Muscle of leg (tissue), 11 donors: Measurements from ENCODE around the gene KIRREL3. TPM values are rescaled to one million over a fixed set of nuclear protein-coding genes. Genes with fewer than 3 reads are reported as not detected.

ENCODE experiments used
- DNase-seq: peaks from one replicate; pipeline ENCODE4 v3.0.0; 2013
- H3K27ac ChIP-seq: one replicate; pipeline ENCODE4 v1.5.1; 2013; ENCODE audit warnings: mild to moderate bottlenecking, low read length, control low read depth
- H3K27me3 ChIP-seq: one replicate; pipeline ENCODE4 v1.6.1; 2013; ENCODE audit warnings: low read length; ENCODE audit not compliant: control insufficient read depth, insufficient read depth
- H3K36me3 ChIP-seq: one replicate; pipeline ENCODE4 v1.6.1; 2013; ENCODE audit warnings: low read length; ENCODE audit not compliant: control insufficient read depth, insufficient read depth
- H3K4me1 ChIP-seq: one replicate; pipeline ENCODE4 v1.6.1; 2013; ENCODE audit warnings: low read length; ENCODE audit not compliant: control insufficient read depth, insufficient read depth
- H3K4me3 ChIP-seq: one replicate; pipeline ENCODE4 v1.5.1; 2013; ENCODE audit warnings: low read length, control low read depth
- H3K9me3 ChIP-seq: replicated peaks from 2 replicates; pipeline ENCODE4 v1.6.1; 2013; ENCODE audit warnings: low read depth, low read length; ENCODE audit not compliant: control insufficient read depth
- WGBS: methylation state at CpG from one replicate; pipeline ENCODE4 v1.1.5; 2013; ENCODE audit warnings: missing lambda C conversion rate; ENCODE audit not compliant: insufficient coverage; 5-methylcytosine and 5-hydroxymethylcytosine counted together
- polyA plus RNA-seq, 8 donors: library from polyadenylated mRNA; unstranded; fragments of 120-200 nt; gene quantifications; one replicate each; pipeline versions ENCODE4 v1.2.1 to v1.2.3, GENCODE V29; 2013; ENCODE audit warnings: inconsistent platforms in 1 of 8, low replicate concordance in 1 of 8; ENCODE audit not compliant: insufficient read length in 8 of 8, insufficient read depth in 1 of 8
- total RNA-seq: library from RNA; stranded (reverse); fragments of 120-200 nt; gene quantifications from one replicate; pipeline ENCODE4 v1.2.4, GENCODE V29; 2013

KIRREL3 gene
- total and polyA plus RNA-seq, 9 donors: 0.27 to 1.8 (median 0.93) TPM

GRCh38 chr11:126607374-126607773, 393.2 kb downstream of the KIRREL3 start:
- Histone ChIP-seq H3K9me3 (no peaks in the 10 kb centered on the region), H3K4me3 (no peak overlapping the region), H3K36me3 (no peaks in the 10 kb centered on the region), H3K27ac (no peak overlapping the region), H3K27me3 (peaks cover 35% of the 10 kb centered on the region), H3K4me1 (peaks cover 9% of the 10 kb centered on the region)
- WGBS: no CpG with 5 or more reads among the region's 8 CpGs
- DNase-seq: peak; percentile 80

- DNase-seq: no peak
- peaks cover 37% of the 10 kb centered on the region for H3K27me3 ChIP-seq
These were observed 394.1 kb downstream of the KIRREL3 start for GRCh38 chr11:126606484-126606883.

GRCh38 chr11:126604461-126604860, 396.1 kb downstream of the KIRREL3 start:
- no peak for DNase-seq
- WGBS: 92% methylated on average over 2 of the region's 7 CpGs
- no peak overlapping the region for H3K4me3 ChIP-seq
- no peak overlapping the region for H3K27ac ChIP-seq
- H3K36me3 ChIP-seq: no peaks in the 10 kb centered on the region
- peaks cover 31% of the 10 kb centered on the region for H3K27me3 ChIP-seq
- no peaks in the 10 kb centered on the region for H3K9me3 ChIP-seq
- H3K4me1 ChIP-seq: peaks cover 11% of the 10 kb centered on the region

More at GRCh38 chr11:126606484-126606883, 394.1 kb downstream of the KIRREL3 start:
- H3K36me3 ChIP-seq: no peaks in the 10 kb centered on the region
- no peaks in the 10 kb centered on the region for H3K9me3 ChIP-seq
- no peak overlapping the region for H3K27ac ChIP-seq
- H3K4me1 ChIP-seq: peaks cover 9% of the 10 kb centered on the region
- H3K4me3 ChIP-seq: no peak overlapping the region
- 70% methylated on average over 3 of the region's 4 CpGs for WGBS

GRCh38 chr11:126603486-126603885, 397.1 kb downstream of the KIRREL3 start:
- H3K9me3 ChIP-seq: no peaks in the 10 kb centered on the region
- H3K27ac ChIP-seq: no peak overlapping the region
- 97% methylated on average over 3 of the region's 6 CpGs for WGBS

GRCh38 chr11:126602993-126603392, 397.6 kb downstream of the KIRREL3 start:
- no peak overlapping the region for H3K4me3 ChIP-seq
- no peaks in the 10 kb centered on the region for H3K36me3 ChIP-seq
- peaks cover 24% of the 10 kb centered on the region for H3K27me3 ChIP-seq
- peaks cover 3% of the 10 kb centered on the region for H3K9me3 ChIP-seq
- WGBS: 88% methylated on average over 4 of the region's 6 CpGs
- H3K27ac ChIP-seq: no peak overlapping the region
- DNase-seq: no peak
- H3K4me1 ChIP-seq: peaks cover 11% of the 10 kb centered on the region

More at GRCh38 chr11:126603486-126603885, 397.1 kb downstream of the KIRREL3 start:
- H3K36me3 ChIP-seq: no peaks in the 10 kb centered on the region
- peaks cover 28% of the 10 kb centered on the region for H3K27me3 ChIP-seq
- peaks cover 11% of the 10 kb centered on the region for H3K4me1 ChIP-seq
- H3K4me3 ChIP-seq: no peak overlapping the region
- DNase-seq: no peak

DNA sequence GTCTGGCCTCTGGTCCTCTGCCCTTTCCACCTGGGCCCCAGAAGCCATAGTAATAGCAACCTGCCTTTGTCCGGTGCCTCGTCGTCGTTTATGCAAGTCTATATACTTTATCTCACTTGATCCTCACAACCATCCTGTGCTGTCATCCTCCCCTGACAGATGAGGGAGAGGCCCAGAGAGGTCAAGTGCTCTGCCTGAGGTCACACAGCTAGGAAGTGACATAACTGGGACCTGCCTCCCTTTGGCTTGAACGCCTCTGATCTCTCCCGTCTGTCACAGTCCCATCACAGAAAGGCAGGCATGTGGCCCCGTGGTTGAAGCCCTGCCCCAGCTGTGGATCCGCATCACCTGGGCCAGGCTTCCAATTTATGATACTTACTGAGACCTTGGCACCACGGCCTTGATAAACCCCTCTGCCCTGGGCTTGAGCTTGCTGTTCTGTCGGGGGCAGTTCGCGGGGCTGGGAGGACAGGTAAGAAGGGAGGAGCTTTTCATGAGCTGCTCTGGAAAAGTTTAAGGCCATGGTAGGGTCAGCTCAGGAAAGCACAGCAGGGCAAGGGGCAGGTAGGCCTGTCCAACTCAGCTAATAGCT, 398.1 kb downstream of the KIRREL3 start:
- no peak for DNase-seq
- 78% methylated on average over 10 of the region's 12 CpGs for WGBS
- peaks cover 8% of the 10 kb centered on the region for H3K4me1 ChIP-seq
- peaks cover 18% of the 10 kb centered on the region for H3K27me3 ChIP-seq
- no peak overlapping the region for H3K4me3 ChIP-seq
- no peaks in the 10 kb centered on the region for H3K36me3 ChIP-seq
- H3K27ac ChIP-seq: no peak overlapping the region
- H3K9me3 ChIP-seq: peaks cover 3% of the 10 kb centered on the region

DNA sequence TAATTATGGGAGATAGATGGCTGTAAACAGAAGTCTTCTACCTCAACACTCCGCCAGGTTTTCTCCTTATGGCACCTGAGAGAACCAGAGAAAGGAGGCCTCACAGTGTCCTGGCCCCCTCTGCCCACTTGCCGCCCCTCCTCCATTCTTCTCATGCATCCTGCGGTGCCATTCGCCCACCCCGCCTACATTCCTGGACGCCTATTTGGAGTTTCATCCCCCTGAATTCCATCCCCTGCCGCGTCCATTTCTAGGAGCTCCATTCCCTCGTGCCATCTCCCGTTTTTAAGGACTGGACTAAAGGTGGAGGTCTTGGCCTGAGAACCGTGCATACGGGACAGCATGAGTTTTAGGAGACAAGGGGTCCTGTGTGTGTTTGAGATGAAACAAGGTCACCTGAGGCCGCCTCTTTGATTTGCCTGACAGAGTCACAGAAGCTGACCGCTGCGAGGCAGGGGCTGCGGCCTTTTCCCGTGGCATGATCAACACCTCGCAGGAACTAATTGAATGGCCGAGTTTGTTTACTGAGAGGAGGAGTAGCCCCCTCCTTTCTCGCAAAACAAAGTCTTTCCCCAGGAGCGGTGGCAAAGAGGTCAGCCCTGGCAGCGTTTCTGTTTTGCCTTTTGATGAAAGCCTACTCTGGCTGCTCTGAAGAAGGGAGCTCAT, 398.9 kb downstream of the KIRREL3 start:
- Histone ChIP-seq H3K4me3 (no peak overlapping the region), H3K36me3 (no peaks in the 10 kb centered on the region), H3K4me1 (peaks cover 2% of the 10 kb centered on the region), H3K9me3 (peaks cover 3% of the 10 kb centered on the region), H3K27me3 (peaks cover 13% of the 10 kb centered on the region), H3K27ac (no peak overlapping the region)
- DNase-seq: no peak
- WGBS: 63% methylated on average over 11 of the region's 22 CpGs

GRCh38 chr11:126601136-126601535, 399.4 kb downstream of the KIRREL3 start:
- DNase-seq: no peak
- no peak overlapping the region for H3K4me3 ChIP-seq
- WGBS: 90% methylated on average over 3 of the region's 5 CpGs
- peaks cover 2% of the 10 kb centered on the region for H3K4me1 ChIP-seq
- no peaks in the 10 kb centered on the region for H3K36me3 ChIP-seq
- H3K9me3 ChIP-seq: peaks cover 3% of the 10 kb centered on the region
- peaks cover 9% of the 10 kb centered on the region for H3K27me3 ChIP-seq
- H3K27ac ChIP-seq: no peak overlapping the region

DNA sequence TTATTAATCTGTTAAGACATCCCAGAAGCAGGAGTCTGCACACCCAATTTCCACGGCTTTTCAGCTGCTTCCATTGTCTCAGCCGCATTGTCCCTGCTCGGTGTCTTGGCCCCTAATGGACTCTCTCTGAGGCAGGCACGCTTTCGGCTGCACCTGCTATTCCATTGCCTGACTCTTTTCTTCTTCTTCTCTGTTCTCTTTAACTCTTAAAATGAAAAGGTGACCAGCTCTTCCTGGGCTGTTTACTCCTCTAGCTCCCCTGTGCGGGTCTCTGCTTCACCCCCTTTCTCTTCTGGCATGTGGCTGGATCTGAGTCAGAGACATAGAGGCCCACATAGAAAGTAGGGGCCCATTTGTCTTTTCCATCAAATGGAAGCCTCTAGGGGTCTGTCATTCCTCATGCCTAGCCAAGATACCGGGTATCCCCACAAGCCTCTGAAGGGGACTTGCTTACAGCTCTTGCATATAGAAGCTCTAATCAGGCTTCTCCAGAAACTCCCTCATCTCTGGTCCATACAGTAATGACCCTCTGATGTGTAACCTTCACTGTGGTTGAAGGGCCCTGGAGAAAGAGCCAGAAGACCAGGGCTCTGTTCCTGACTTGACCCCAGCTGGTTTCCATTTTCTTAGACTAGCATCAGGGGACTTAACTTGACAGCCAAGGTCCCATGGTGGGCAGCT, 401.2 kb downstream of the KIRREL3 start:
- Histone ChIP-seq H3K36me3 (no peaks in the 10 kb centered on the region), H3K27me3 (peaks cover 14% of the 10 kb centered on the region), H3K27ac (no peak overlapping the region), H3K4me1 (peaks cover 2% of the 10 kb centered on the region), H3K9me3 (peaks cover 3% of the 10 kb centered on the region), H3K4me3 (no peak overlapping the region)
- DNase-seq: no peak
- 46% methylated on average over 7 of the region's 7 CpGs for WGBS
